SK-N-MC (cell line): Measurements from ENCODE around the gene THAP3.

ENCODE experiments used
- EZH2 ChIP-seq: fragments of 200-600 bp; sonication (generic); IDR thresholded peaks from one replicate; pipeline ENCODE4 v1.6.1; 2017; ENCODE audit warnings: antibody characterized with exemption
- FOXP2 ChIP-seq: optimal IDR thresholded peaks from 2 replicates; pipeline ENCODE3; 2011; ENCODE audit warnings: mild to moderate bottlenecking, moderate library complexity; ENCODE audit not compliant: insufficient read depth; ENCODE audit errors: extremely low read length, control extremely low read depth
- POLR2AphosphoS5 ChIP-seq: IDR thresholded peaks from 2 replicates; pipeline ENCODE4 v1.6.1; 2012; ENCODE audit warnings: mild to moderate bottlenecking, low read depth, low read length, borderline replicate concordance

DNA sequence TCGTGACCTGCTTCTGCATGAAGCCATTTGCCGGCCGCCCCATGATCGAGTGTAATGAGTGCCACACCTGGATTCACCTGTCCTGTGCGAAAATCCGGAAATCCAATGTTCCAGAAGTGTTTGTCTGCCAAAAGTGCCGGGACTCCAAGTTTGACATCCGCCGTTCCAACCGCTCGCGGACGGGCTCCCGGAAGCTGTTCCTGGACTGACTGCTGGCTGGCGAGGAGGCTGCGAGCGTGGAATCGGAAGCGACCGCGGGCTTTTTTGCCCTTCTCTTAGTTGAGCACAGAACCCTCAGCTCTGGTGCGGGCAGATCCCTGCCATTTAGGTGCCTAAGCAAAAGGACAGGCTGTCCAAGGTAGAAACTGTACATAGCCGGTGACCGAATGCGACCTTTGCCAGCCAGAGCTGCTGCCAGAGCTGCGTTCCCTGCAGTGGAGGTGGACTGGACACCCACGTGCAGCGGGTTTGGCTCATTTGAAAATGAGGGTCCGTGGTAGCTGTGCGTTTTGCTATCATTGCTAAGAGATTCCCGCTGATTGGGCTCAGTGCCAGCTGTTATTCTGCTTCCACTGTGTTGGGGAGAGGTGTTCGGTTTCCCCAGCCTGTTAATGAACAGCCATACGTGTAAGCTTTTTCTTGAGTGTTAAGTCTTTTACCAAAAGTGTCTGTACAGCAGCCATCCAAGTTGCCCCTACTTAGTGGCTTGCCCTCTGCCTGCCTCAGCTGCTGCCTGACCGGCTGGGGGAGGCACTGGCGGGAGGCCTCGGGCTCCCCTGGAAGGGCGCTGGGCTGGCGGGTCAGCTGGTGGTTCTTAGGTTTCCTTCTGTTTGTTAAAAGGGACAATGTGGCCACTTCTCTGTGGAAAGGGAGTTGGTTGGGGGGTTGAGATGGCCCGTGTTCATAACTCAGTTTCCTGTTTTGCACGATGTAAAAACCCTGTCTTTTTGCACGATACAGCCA lies 3.0 kb upstream of the THAP3 start:
- TF ChIP-seq EZH2, result no peak
- no peak for TF ChIP-seq POLR2AphosphoS5
- no peak for TF ChIP-seq FOXP2
